LNCAP (cell line): ENCODE data around the gene PERCC1.

ENCODE experiments used
- CTCF ChIP-seq: fragments of 450-650 bp; IDR thresholded peaks from 2 replicates; pipeline ENCODE4 v1.5.1; 2017; ENCODE audit warnings: mild to moderate bottlenecking

The PERCC1 gene

GRCh38 chr16:1438229-1439057 is 7.6 kb downstream of the PERCC1 start:
- TF ChIP-seq CTCF = no peak

GRCh38 chr16:1439058-1439698 is 8.3 kb downstream of the PERCC1 start:
- TF ChIP-seq CTCF = no peak

- no peak for TF ChIP-seq CTCF
Measured at GRCh38 chr16:1441391-1441829, 10.5 kb downstream of the PERCC1 start.

GRCh38 chr16:1442697-1443096 is 11.8 kb downstream of the PERCC1 start:
- TF ChIP-seq CTCF = no peak

GRCh38 chr16:1443403-1443973 is 12.6 kb downstream of the PERCC1 start:
- no peak for TF ChIP-seq CTCF

- no peak for TF ChIP-seq CTCF
Measured at GRCh38 chr16:1443980-1444729, 13.3 kb downstream of the PERCC1 start, which contains the start of gene CCDC154. Gene CCDC154, minus strand, starts transcription at chr16:1444556. Its CDS starts 234 bp downstream, at chr16:1444322.
